Epithelial cell of esophagus (primary cell): ENCODE measurements around the gene ZNF319.

Experiments used
- DNase-seq: peaks from one replicate; pipeline ENCODE4 v3.0.0; 2010; ENCODE audit warnings: low read depth
- H3K4me3 ChIP-seq: 2 replicates; pipeline ENCODE4 v1.5.1; 2011; ENCODE audit warnings: mild to moderate bottlenecking, low read length, control low read depth
- CTCF ChIP-seq: IDR thresholded peaks from 2 replicates; pipeline ENCODE4 v1.5.1; 2011; ENCODE audit warnings: low read depth, mild to moderate bottlenecking, low read length, control low read depth, inconsistent platforms; ENCODE audit not compliant: insufficient read depth; ENCODE audit errors: missing control alignments

Gene ZNF319

GRCh38 chr16:57948027-57948426 is 52.4 kb downstream of the ZNF319 start:
- TF ChIP-seq CTCF = no peak
- no peak for DNase-seq
- H3K4me3 ChIP-seq = no peak overlapping the region

GRCh38 chr16:57947261-57947660 is 53.2 kb downstream of the ZNF319 start:
- DNase-seq = no peak
- TF ChIP-seq CTCF = no peak
- H3K4me3 ChIP-seq = no peak overlapping the region

GRCh38 chr16:57946181-57946801 is 54.2 kb downstream of the ZNF319 start:
- DNase-seq = no peak
- H3K4me3 ChIP-seq = no peak overlapping the region
- TF ChIP-seq CTCF = no peak

GRCh38 chr16:57945740-57946138 is 54.7 kb downstream of the ZNF319 start:
- TF ChIP-seq CTCF = peak; percentile 32
- peak; percentile 54 for DNase-seq
- H3K4me3 ChIP-seq = no peak overlapping the region

GRCh38 chr16:57944970-57945739 is 55.3 kb downstream of the ZNF319 start:
- TF ChIP-seq CTCF = no peak
- H3K4me3 ChIP-seq = no peak overlapping the region
- no peak for DNase-seq
